Panc1 (cell line): ENCODE measurements around the gene RAB26. TPM values are rescaled to one million over a fixed set of nuclear protein-coding genes. Genes with fewer than 3 reads are reported as not detected.

Experiments used
- ATAC-seq: fragments of 200-7000 bp; cut with Tn5 transposase; 2 replicates; pipeline ENCODE4 v1.9.1; 2020; ENCODE audit warnings: mild to moderate bottlenecking, moderate library complexity
- BruUV-seq: library from RNA; stranded (reverse); fragments of 400-500 nt; replicated peaks from 2 replicates; lab custom pipeline; 2021; lab: Mats Ljungman, UMichigan
- CTCF ChIA-PET: fragments of 300-600 bp; sonication (Branson Sonifier 250); formaldehyde crosslinking; loops from one replicate; lab custom pipeline; 2022; ENCODE audit warnings: antibody characterized with exemption; lab: Charles Lee
- POLR2A ChIA-PET: fragments of 300-600 bp; sonication (Branson Sonifier 250); formaldehyde crosslinking; loops from one replicate; lab custom pipeline; 2022; ENCODE audit warnings: antibody characterized with exemption; lab: Charles Lee
- DNase-seq: peaks from one replicate; pipeline ENCODE4 v3.0.0-alpha.2; 2010; ENCODE audit warnings: low read depth, low spot score
- H3K27ac ChIP-seq: 2 replicates; pipeline ENCODE4 v1.5.1; 2011; ENCODE audit warnings: mild to moderate bottlenecking, low read length, inconsistent platforms
- H3K27me3 ChIP-seq: fragments of 200-500 bp; sonication (Bioruptor generic); 2 replicates; pipeline ENCODE4 v1.6.0; 2014; ENCODE audit warnings: low read length, inconsistent platforms; ENCODE audit not compliant: control insufficient read depth, insufficient read depth
- H3K36me3 ChIP-seq: fragments of 200-500 bp; sonication (Bioruptor generic); 2 replicates; pipeline ENCODE4 v1.5.1; 2014; ENCODE audit warnings: inconsistent platforms, mild to moderate bottlenecking, low read length, moderate library complexity; ENCODE audit not compliant: control insufficient read depth, insufficient read depth
- H3K4me1 ChIP-seq: 2 replicates; pipeline ENCODE4 v1.5.1; 2011; ENCODE audit warnings: inconsistent platforms, mild to moderate bottlenecking, low read length, moderate library complexity; ENCODE audit not compliant: control insufficient read depth, insufficient read depth
- H3K4me3 ChIP-seq, 2 experiments: 2 replicates each; pipeline ENCODE4 v1.5.1; 2011 to 2012; ENCODE audit warnings: low read depth in 2 of 2, low read length in 2 of 2, mild to moderate bottlenecking in 2 of 2, inconsistent platforms in 1 of 2, moderate library complexity in 1 of 2
- H3K9me3 ChIP-seq: fragments of 200-500 bp; sonication (Bioruptor generic); 2 replicates; pipeline ENCODE4 v1.5.1; 2014; ENCODE audit warnings: low read depth, mild to moderate bottlenecking, inconsistent platforms, low read length, moderate library complexity; ENCODE audit not compliant: control insufficient read depth, insufficient read depth
- POLR2AphosphoS5 ChIP-seq: IDR thresholded peaks from 2 replicates; pipeline ENCODE4 v1.6.1; 2012; ENCODE audit warnings: mild to moderate bottlenecking, low read depth, low read length, moderate library complexity
- SIN3A ChIP-seq: IDR thresholded peaks from 2 replicates; pipeline ENCODE4 v1.6.1; 2012; ENCODE audit warnings: low read depth, mild to moderate bottlenecking, low read length, moderate library complexity, borderline replicate concordance; ENCODE audit not compliant: insufficient read depth
- TCF7L2 ChIP-seq: IDR thresholded peaks from 2 replicates; pipeline ENCODE4 v1.6.1; 2011; ENCODE audit warnings: mild to moderate bottlenecking, low read depth, low read length, inconsistent platforms
- in situ Hi-C: cut with HindIII; loops from 2 replicates; pipeline ENCODE4 v1.10.0; 2016; ENCODE audit warnings: low sequenced_read_pairs, low pct_unique_long_range_greater_than_20kb
- intact Hi-C: fragments of 100-400 bp; cut with micrococcal nuclease; formaldehyde crosslinking; loops from one replicate; pipeline ENCODE4 v1.10.0; 2022; ENCODE audit not compliant: unreplicated experiment
- total RNA-seq: library from RNA; stranded (reverse); gene quantifications from one replicate; pipeline ENCODE4 v1.2.1, GENCODE V29; 2021; ENCODE audit not compliant: unreplicated experiment
- TF ChIP-seq, protein P1 (sequence below): fragments of 450-650 bp; IDR thresholded peaks from 2 replicates; pipeline ENCODE4 v1.5.1; 2017; ENCODE audit warnings: mild to moderate bottlenecking
- TF ChIP-seq, protein P2 (sequence below), 2 experiments: IDR thresholded peaks; 2 replicates each; pipeline ENCODE4 v1.6.1; 2011 to 2012; ENCODE audit warnings: low read depth in 2 of 2, control low read depth in 1 of 2, low read length in 1 of 2, mild to moderate bottlenecking in 1 of 2, moderate library complexity in 1 of 2; ENCODE audit not compliant: insufficient read depth in 1 of 2

The RAB26 gene
- total RNA-seq, 1 experiment from 2014 or later: 92.2 TPM

DNA sequence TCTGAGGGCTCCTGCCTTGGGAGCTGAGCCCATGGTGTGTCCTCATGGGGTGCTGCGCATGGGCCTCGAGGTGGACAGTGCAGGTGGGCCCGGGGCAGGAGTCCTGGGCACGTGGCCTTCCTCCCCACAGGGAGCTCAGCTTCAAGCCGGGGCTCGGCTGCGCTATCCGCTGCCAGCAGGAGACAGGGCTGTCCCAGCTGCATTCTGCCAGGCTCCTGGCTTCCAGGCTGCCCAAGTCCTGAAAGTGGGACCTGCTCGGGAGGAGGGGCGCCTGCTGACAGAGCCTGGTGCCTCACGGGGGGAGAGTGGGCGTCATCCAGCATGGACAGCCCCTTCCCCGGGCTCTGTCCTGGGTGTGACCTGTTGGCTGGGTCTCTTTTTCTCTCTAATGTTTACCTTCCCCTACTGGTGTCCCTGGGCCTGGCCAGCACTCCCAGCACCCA, 14.3 kb downstream of the RAB26 start:
- no peak overlapping the region for H3K4me3 ChIP-seq
- H3K9me3 ChIP-seq: no peaks in the 10 kb centered on the region
- no peak for TF ChIP-seq POLR2AphosphoS5
- TF ChIP-seq TCF7L2: no peak
- TF ChIP-seq, protein P1, sequence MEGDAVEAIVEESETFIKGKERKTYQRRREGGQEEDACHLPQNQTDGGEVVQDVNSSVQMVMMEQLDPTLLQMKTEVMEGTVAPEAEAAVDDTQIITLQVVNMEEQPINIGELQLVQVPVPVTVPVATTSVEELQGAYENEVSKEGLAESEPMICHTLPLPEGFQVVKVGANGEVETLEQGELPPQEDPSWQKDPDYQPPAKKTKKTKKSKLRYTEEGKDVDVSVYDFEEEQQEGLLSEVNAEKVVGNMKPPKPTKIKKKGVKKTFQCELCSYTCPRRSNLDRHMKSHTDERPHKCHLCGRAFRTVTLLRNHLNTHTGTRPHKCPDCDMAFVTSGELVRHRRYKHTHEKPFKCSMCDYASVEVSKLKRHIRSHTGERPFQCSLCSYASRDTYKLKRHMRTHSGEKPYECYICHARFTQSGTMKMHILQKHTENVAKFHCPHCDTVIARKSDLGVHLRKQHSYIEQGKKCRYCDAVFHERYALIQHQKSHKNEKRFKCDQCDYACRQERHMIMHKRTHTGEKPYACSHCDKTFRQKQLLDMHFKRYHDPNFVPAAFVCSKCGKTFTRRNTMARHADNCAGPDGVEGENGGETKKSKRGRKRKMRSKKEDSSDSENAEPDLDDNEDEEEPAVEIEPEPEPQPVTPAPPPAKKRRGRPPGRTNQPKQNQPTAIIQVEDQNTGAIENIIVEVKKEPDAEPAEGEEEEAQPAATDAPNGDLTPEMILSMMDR: no peak
- no peak for TF ChIP-seq SIN3A
- TF ChIP-seq, protein P2, sequence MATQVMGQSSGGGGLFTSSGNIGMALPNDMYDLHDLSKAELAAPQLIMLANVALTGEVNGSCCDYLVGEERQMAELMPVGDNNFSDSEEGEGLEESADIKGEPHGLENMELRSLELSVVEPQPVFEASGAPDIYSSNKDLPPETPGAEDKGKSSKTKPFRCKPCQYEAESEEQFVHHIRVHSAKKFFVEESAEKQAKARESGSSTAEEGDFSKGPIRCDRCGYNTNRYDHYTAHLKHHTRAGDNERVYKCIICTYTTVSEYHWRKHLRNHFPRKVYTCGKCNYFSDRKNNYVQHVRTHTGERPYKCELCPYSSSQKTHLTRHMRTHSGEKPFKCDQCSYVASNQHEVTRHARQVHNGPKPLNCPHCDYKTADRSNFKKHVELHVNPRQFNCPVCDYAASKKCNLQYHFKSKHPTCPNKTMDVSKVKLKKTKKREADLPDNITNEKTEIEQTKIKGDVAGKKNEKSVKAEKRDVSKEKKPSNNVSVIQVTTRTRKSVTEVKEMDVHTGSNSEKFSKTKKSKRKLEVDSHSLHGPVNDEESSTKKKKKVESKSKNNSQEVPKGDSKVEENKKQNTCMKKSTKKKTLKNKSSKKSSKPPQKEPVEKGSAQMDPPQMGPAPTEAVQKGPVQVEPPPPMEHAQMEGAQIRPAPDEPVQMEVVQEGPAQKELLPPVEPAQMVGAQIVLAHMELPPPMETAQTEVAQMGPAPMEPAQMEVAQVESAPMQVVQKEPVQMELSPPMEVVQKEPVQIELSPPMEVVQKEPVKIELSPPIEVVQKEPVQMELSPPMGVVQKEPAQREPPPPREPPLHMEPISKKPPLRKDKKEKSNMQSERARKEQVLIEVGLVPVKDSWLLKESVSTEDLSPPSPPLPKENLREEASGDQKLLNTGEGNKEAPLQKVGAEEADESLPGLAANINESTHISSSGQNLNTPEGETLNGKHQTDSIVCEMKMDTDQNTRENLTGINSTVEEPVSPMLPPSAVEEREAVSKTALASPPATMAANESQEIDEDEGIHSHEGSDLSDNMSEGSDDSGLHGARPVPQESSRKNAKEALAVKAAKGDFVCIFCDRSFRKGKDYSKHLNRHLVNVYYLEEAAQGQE (IDR thresholded peaks at IDR 0.05; ENCODE audit: insufficient read depth in 1 of 2, low read depth in 2 of 2, low read length in 1 of 2): no peak
- peaks cover 24% of the 10 kb centered on the region for H3K4me1 ChIP-seq
- H3K27ac ChIP-seq: no peak overlapping the region
- in situ Hi-C loops: no loop called here
- DNase-seq (no peak), ATAC-seq (no peak)
- no peaks in the 10 kb centered on the region for H3K27me3 ChIP-seq
- POLR2A ChIA-PET: interaction anchor here (0.6 kb wide), 1 partner anchor 15 kb away, joined by 3 read pairs; no protein-coding TSS in a partner anchor
- CTCF ChIA-PET: no interaction called here
- H3K36me3 ChIP-seq: peaks cover 3% of the 10 kb centered on the region; the same call in 1 of the 2 replicates
- no TSS peak for BruUV-seq
- intact Hi-C loops: no loop called here

DNA sequence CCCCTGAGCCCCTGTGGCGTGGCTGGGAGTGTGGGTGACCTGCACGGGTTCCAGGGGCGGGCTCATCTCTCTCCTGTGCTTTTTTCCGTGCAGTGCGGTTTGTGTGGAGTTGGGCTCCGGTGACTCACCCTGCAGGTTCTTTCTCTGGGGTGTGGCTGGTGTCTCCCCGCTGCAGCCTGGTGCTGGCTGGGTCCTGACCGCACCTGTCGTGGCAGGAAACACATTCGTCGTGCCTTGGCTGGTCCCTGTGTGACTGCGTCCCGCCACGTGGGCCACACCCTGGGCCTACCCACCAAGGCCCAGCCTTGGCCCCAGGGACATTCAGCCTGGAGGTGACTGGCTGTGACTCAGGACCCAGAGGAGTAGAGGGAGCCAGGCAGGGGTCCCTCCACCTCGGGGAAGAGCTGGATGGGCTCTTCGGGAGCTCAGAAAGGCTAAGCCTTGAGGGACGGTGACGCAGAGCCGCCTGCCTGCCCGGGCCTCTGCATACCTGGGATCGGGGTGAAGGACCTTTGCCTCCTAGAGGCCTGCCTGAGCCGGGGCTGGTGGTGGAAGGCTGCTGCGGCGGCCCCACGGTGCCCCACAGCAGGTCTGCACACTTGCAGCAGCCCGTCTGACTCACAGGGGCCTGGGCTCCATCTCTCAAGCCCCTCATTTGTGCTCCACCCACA, 14.9 kb downstream of the RAB26 start:
- no peak for ATAC-seq
- ChIA-PET CTCF (no interaction called here), POLR2A (interaction anchor here (0.6 kb wide), 1 partner anchor 14 kb away, joined by 3 read pairs; no protein-coding TSS in a partner anchor)
- intact Hi-C loops (no loop called here), in situ Hi-C loops (no loop called here)
- no TSS peak for BruUV-seq
- H3K36me3 ChIP-seq: peaks cover 3% of the 10 kb centered on the region; the same call in 1 of the 2 replicates
- no peak overlapping the region for H3K4me3 ChIP-seq
- no peaks in the 10 kb centered on the region for H3K9me3 ChIP-seq
- H3K27me3 ChIP-seq: no peaks in the 10 kb centered on the region
- H3K4me1 ChIP-seq: peaks cover 18% of the 10 kb centered on the region
- DNase-seq: no peak
- TF ChIP-seq POLR2AphosphoS5 (no peak), TCF7L2 (no peak)
- TF ChIP-seq, protein P1: no peak
- H3K27ac ChIP-seq: no peak overlapping the region
